Hepatocyte (in vitro differentiated cells): ENCODE data around the gene DMD. TPM values are rescaled to one million over a fixed set of nuclear protein-coding genes. Genes with fewer than 3 reads are reported as not detected.

Experiments
- DNase-seq: peaks from one replicate; pipeline ENCODE4 v3.0.0-alpha.2; 2016; ENCODE audit warnings: low spot score
- H2AFZ ChIP-seq: fragments of 200-600 bp; sonication (generic); 2 replicates; pipeline ENCODE4 v1.6.0; 2016; ENCODE audit warnings: antibody characterized with exemption, mild to moderate bottlenecking
- H3K27ac ChIP-seq: fragments of 200-600 bp; sonication (generic); 2 replicates; pipeline ENCODE4 v1.5.1; 2016; ENCODE audit warnings: mild to moderate bottlenecking
- H3K27me3 ChIP-seq: fragments of 200-600 bp; sonication (generic); 2 replicates; pipeline ENCODE4 v1.6.1; 2016
- H3K36me3 ChIP-seq: fragments of 200-600 bp; sonication (generic); replicated peaks from 2 replicates; pipeline ENCODE4 v1.5.1; 2016; ENCODE audit warnings: low read depth; ENCODE audit not compliant: insufficient read depth
- H3K4me1 ChIP-seq: fragments of 200-600 bp; sonication (generic); 2 replicates; pipeline ENCODE4 v1.5.1; 2016; ENCODE audit warnings: mild to moderate bottlenecking, moderate library complexity; ENCODE audit not compliant: insufficient read depth
- H3K4me2 ChIP-seq: fragments of 200-600 bp; sonication (generic); 2 replicates; pipeline ENCODE4 v1.6.0; 2016
- H3K4me3 ChIP-seq: fragments of 200-600 bp; sonication (generic); 2 replicates; pipeline ENCODE4 v1.5.1; 2016; ENCODE audit warnings: mild to moderate bottlenecking
- H3K79me2 ChIP-seq: fragments of 200-600 bp; sonication (generic); 2 replicates; pipeline ENCODE4 v1.6.0; 2017; ENCODE audit warnings: mild to moderate bottlenecking
- H3K9me2 ChIP-seq: fragments of 200-600 bp; sonication (generic); replicated peaks from 2 replicates; pipeline ENCODE4 v1.6.0; 2017; ENCODE audit warnings: mild to moderate bottlenecking; ENCODE audit not compliant: insufficient read depth
- H3K9me3 ChIP-seq: fragments of 200-600 bp; sonication (generic); 2 replicates; pipeline ENCODE4 v1.5.1; 2016; ENCODE audit warnings: low read depth, mild to moderate bottlenecking
- H4K20me1 ChIP-seq: fragments of 200-600 bp; sonication (generic); 2 replicates; pipeline ENCODE4 v1.6.0; 2016; ENCODE audit warnings: mild to moderate bottlenecking; ENCODE audit not compliant: insufficient read depth, poor library complexity, severe bottlenecking
- CTCF ChIP-seq: fragments of 200-600 bp; sonication (generic); IDR thresholded peaks from 2 replicates; pipeline ENCODE4 v1.5.1; 2016; ENCODE audit warnings: antibody characterized with exemption, mild to moderate bottlenecking; ENCODE audit not compliant: poor library complexity
- EZH2 ChIP-seq: fragments of 200-600 bp; sonication (generic); IDR thresholded peaks from 2 replicates; pipeline ENCODE4 v1.6.1; 2016; ENCODE audit warnings: antibody characterized with exemption, mild to moderate bottlenecking, borderline replicate concordance
- EZH2phosphoT487 ChIP-seq: fragments of 200-600 bp; sonication (generic); IDR thresholded peaks from one replicate; pipeline ENCODE4 v1.6.1; 2018; ENCODE audit warnings: antibody characterized with exemption, mild to moderate bottlenecking, low read depth, moderate library complexity; ENCODE audit not compliant: unreplicated experiment, severe bottlenecking
- WGBS: methylation state at CpG from one replicate; pipeline ENCODE4 v1.1.6; 2016; ENCODE audit warnings: low lambda C conversion rate; ENCODE audit errors: missing lambda C conversion rate; 5-methylcytosine and 5-hydroxymethylcytosine counted together
- polyA plus RNA-seq: library from polyadenylated mRNA; unstranded; fragments of >200 nt; fragmentation: Nextera tagmentation; extraction: Ambion mirVana; gene quantifications from 2 replicates; pipeline ENCODE4 v1.2.1, GENCODE V29; 2016
- total RNA-seq: library from RNA; depleted of rRNA; stranded (reverse); fragments of >200 nt; gene quantifications from 2 replicates; pipeline ENCODE4 v1.2.3, GENCODE V29; 2014

DMD gene
- total and polyA plus RNA-seq, 2 experiments from 2014 or later = 14.2 to 27.8 TPM

DNA sequence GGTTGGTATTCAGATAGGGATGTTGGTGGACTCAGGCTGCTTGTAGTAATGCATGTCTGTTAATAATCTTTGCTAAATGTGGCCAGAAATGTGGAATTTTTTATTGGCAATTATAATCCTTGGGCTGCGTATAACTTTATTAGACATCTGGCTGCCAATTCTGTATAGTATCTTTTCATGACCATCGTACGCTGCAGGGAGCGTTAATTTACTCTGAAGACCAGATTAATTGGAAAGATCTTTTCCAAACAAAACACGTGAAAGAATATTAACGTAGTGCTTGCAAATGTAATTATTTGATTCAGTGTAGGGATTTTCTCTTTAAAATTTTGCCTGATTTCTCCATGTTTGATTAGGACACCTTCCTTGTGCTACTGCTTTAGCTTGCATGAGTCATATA lies 2100.7 kb downstream of the DMD start:
- no peak for DNase-seq
- no peak overlapping the region for H3K27ac ChIP-seq

DNA sequence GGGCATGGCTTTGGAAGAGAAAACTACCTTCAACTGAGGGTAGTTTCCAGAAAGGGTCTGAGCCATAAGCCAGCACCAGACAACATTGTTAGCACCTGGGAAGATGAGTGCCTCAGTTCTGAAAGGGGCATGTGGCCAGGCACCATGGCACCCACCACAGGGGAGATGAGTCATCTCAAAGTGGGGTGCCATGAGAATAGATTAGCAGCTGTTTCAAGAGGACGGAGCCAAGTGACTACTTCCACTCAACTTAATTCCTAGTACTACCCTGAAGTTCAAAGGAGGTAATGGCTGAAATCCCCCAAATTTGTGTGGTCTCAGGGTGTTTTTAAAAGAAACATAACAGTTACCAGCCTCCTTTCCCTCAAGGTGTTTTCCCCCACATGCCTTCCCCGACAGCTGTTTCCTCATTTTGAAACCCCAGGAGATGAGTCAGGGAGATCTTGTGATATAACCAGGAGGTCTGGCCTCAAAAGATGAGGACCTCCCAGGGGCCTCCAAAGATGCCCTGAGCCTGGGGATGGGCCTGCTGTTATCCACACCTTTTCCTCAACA lies 2111.7 kb downstream of the DMD start:
- no peak overlapping the region for H3K4me2 ChIP-seq
- no peaks in the 10 kb centered on the region for H3K36me3 ChIP-seq
- 85% methylated on average over 2 of the region's 2 CpGs for WGBS
- H4K20me1 ChIP-seq = no peaks in the 10 kb centered on the region
- no peaks in the 10 kb centered on the region for H3K27me3 ChIP-seq
- no peak overlapping the region for H3K4me3 ChIP-seq
- no peak overlapping the region for H2AFZ ChIP-seq
- H3K9me3 ChIP-seq = no peaks in the 10 kb centered on the region
- H3K9me2 ChIP-seq = no peaks in the 10 kb centered on the region
- H3K27ac ChIP-seq = no peak overlapping the region
- no peaks in the 10 kb centered on the region for H3K4me1 ChIP-seq
- no peaks in the 10 kb centered on the region for H3K79me2 ChIP-seq
- TF ChIP-seq CTCF (no peak), EZH2phosphoT487 (no peak), EZH2 (no peak)
- no peak for DNase-seq

More for the DNA sequence above, 2100.7 kb downstream of the DMD start:
- Histone ChIP-seq H3K9me3 (no peaks in the 10 kb centered on the region), H3K4me3 (no peak overlapping the region), H3K79me2 (no peaks in the 10 kb centered on the region), H3K36me3 (no peaks in the 10 kb centered on the region), H3K4me2 (no peak overlapping the region), H2AFZ (no peak overlapping the region), H3K27me3 (no peaks in the 10 kb centered on the region), H3K9me2 (no peaks in the 10 kb centered on the region), H4K20me1 (no peaks in the 10 kb centered on the region), H3K4me1 (no peaks in the 10 kb centered on the region)
- 78% methylated on average over 6 of the region's 6 CpGs for WGBS
- TF ChIP-seq EZH2 (no peak), CTCF (no peak), EZH2phosphoT487 (no peak)

DNA sequence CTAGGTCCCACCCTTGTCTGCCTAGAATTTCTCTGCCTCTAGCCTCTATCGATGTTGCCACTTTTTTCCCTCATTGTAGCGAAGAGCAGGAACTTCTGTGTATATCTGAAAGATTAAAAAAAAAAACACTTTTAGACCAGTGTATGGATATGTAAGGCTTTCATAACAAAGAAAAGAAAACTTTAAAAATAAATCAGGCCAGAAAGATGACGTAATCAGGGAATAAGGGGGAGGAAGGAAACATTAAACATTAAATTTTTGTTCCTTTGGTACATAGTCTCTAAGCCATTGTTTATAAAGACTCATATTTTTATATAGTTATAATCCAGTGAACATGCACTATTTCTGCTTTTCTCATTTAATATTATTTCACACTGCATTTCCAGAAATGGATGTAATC lies 2113.3 kb downstream of the DMD start:
- Histone ChIP-seq H3K27ac (no peak overlapping the region), H3K27me3 (no peaks in the 10 kb centered on the region), H3K9me3 (no peaks in the 10 kb centered on the region), H3K9me2 (no peaks in the 10 kb centered on the region), H3K4me3 (no peak overlapping the region), H3K4me2 (no peak overlapping the region), H3K4me1 (no peaks in the 10 kb centered on the region), H3K36me3 (no peaks in the 10 kb centered on the region), H3K79me2 (no peaks in the 10 kb centered on the region), H4K20me1 (no peaks in the 10 kb centered on the region), H2AFZ (no peak overlapping the region)
- no peak for DNase-seq
- WGBS = 70% methylated on average over 3 of the region's 3 CpGs
- TF ChIP-seq EZH2phosphoT487 (no peak), CTCF (no peak), EZH2 (no peak)

- Histone ChIP-seq H2AFZ (no peak overlapping the region), H3K4me1 (no peaks in the 10 kb centered on the region), H3K9me2 (no peaks in the 10 kb centered on the region), H3K9me3 (no peaks in the 10 kb centered on the region), H4K20me1 (no peaks in the 10 kb centered on the region), H3K27me3 (no peaks in the 10 kb centered on the region), H3K79me2 (no peaks in the 10 kb centered on the region), H3K36me3 (no peaks in the 10 kb centered on the region), H3K4me3 (no peak overlapping the region), H3K27ac (no peak overlapping the region), H3K4me2 (no peak overlapping the region)
- 56% methylated on average over 4 of the region's 4 CpGs for WGBS
- TF ChIP-seq EZH2phosphoT487 = no peak
- no peak for TF ChIP-seq EZH2
- TF ChIP-seq CTCF = no peak
- no peak for DNase-seq
Observed at GRCh38 chrX:31093639-31093975, 2117.7 kb downstream of the DMD start.
